Adrenal gland (tissue), 5 donors: ENCODE data around the gene LIN7B.

Source experiments
- POLR2A ChIP-seq, 2 donors: fragments of 450-650 bp; IDR thresholded peaks; one replicate each; pipeline ENCODE4 v1.6.1; 2017; ENCODE audit warnings: antibody characterized with exemption in 2 of 2, mild to moderate bottlenecking in 2 of 2, moderate library complexity in 1 of 2
- TF ChIP-seq, protein P1 (sequence below), 6 experiments: fragments of 450-650 bp in 4 of 6; fragments of 200-600 bp in 2 of 6; sonication (generic) in 1 of 6; IDR thresholded peaks; 1 replicate in 5 of 6; 2 replicates in 1 of 6; pipeline versions ENCODE4 v1.5.1 to v1.8.0; 2016 to 2021; ENCODE audit warnings: antibody characterized with exemption in 6 of 6, mild to moderate bottlenecking in 2 of 6, moderate library complexity in 1 of 6
- donor health status: DM: no; HTN: no; CAD: no.

DNA sequence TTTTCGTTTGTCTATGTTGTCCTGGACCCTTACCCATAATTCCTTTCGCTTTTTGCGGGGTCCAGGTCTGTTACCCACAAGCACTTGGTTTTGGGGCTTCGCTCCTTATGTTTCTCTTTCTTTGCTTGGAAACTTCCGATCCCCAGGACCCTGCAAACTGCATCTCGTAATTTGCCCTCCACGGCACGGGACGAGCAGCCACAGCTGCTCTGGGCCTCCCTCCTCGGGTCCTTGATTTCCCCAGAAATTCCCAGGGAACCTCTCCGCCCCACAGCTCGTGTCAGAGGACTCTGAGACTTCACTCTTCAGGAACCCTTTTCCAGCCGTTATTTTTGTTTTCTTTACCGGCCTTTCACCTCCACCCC is 28.3 kb upstream of the LIN7B start:
- TF ChIP-seq POLR2A (IDR thresholded peaks at IDR 0.05), result no peak
- TF ChIP-seq, protein P1, sequence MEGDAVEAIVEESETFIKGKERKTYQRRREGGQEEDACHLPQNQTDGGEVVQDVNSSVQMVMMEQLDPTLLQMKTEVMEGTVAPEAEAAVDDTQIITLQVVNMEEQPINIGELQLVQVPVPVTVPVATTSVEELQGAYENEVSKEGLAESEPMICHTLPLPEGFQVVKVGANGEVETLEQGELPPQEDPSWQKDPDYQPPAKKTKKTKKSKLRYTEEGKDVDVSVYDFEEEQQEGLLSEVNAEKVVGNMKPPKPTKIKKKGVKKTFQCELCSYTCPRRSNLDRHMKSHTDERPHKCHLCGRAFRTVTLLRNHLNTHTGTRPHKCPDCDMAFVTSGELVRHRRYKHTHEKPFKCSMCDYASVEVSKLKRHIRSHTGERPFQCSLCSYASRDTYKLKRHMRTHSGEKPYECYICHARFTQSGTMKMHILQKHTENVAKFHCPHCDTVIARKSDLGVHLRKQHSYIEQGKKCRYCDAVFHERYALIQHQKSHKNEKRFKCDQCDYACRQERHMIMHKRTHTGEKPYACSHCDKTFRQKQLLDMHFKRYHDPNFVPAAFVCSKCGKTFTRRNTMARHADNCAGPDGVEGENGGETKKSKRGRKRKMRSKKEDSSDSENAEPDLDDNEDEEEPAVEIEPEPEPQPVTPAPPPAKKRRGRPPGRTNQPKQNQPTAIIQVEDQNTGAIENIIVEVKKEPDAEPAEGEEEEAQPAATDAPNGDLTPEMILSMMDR (IDR thresholded peaks at IDR 0.05), result no peak
